GM23338 (cell line): ENCODE measurements around the gene ZMYND8. TPM values are rescaled to one million over a fixed set of nuclear protein-coding genes. Genes with fewer than 3 reads are reported as not detected.
A peak's percentile ranks its signal among the peaks of the same experiment; 100 is the strongest.

ENCODE experiments used
- ATAC-seq: fragments of 200-7000 bp; cut with Tn5 transposase; 3 replicates; pipeline ENCODE4 v1.9.1; 2020
- DNase-seq: peaks from one replicate; pipeline ENCODE4 v3.0.0-alpha.2; 2015; ENCODE audit warnings: low spot score
- H2AFZ ChIP-seq: fragments of 200-600 bp; sonication (generic); 2 replicates; pipeline ENCODE4 v1.8.0; 2016; ENCODE audit warnings: antibody characterized with exemption, mild to moderate bottlenecking, moderate library complexity
- H3F3A ChIP-seq: fragments of 200-600 bp; sonication (generic); replicated peaks from 2 replicates; pipeline ENCODE4 v1.8.0; 2017; ENCODE audit warnings: antibody characterized with exemption, mixed run types, low read depth
- H3K27ac ChIP-seq: fragments of 200-600 bp; sonication (generic); 2 replicates; pipeline ENCODE4 v1.6.1; 2016; ENCODE audit warnings: low read depth
- H3K27me3 ChIP-seq: fragments of 200-600 bp; sonication (generic); 2 replicates; pipeline ENCODE4 v1.8.0; 2016; ENCODE audit warnings: mild to moderate bottlenecking, mixed run types, moderate library complexity; ENCODE audit not compliant: insufficient read depth
- H3K36me3 ChIP-seq: fragments of 200-600 bp; sonication (generic); 2 replicates; pipeline ENCODE4 v1.8.0; 2016; ENCODE audit warnings: mild to moderate bottlenecking; ENCODE audit not compliant: insufficient read depth
- H3K4me1 ChIP-seq: fragments of 200-600 bp; sonication (generic); 2 replicates; pipeline ENCODE4 v1.8.0; 2016; ENCODE audit warnings: mild to moderate bottlenecking, moderate library complexity; ENCODE audit not compliant: insufficient read depth
- H3K4me2 ChIP-seq: fragments of 200-600 bp; sonication (generic); 2 replicates; pipeline ENCODE4 v1.7.1; 2017; ENCODE audit warnings: mixed run types
- H3K4me3 ChIP-seq: fragments of 200-600 bp; sonication (generic); 2 replicates; pipeline ENCODE4 v1.6.1; 2016; ENCODE audit warnings: mixed run types
- H3K79me2 ChIP-seq: fragments of 200-600 bp; sonication (generic); replicated peaks from 2 replicates; pipeline ENCODE4 v1.8.0; 2017; ENCODE audit warnings: mild to moderate bottlenecking; ENCODE audit not compliant: insufficient read depth
- H3K9me2 ChIP-seq: fragments of 200-600 bp; sonication (generic); 2 replicates; pipeline ENCODE4 v1.8.0; 2017; ENCODE audit not compliant: insufficient read depth
- H4K20me1 ChIP-seq: fragments of 200-600 bp; sonication (generic); replicated peaks from 2 replicates; pipeline ENCODE4 v1.8.0; 2017; ENCODE audit warnings: mild to moderate bottlenecking; ENCODE audit not compliant: insufficient read depth
- H3K27ac Mint-ChIP-seq: 2 replicates; pipeline ENCODE4 v1.8.0; 2020; ENCODE audit warnings: inconsistent platforms, mild to moderate bottlenecking, moderate library complexity, mixed read lengths
- H3K27me3 Mint-ChIP-seq: 3 replicates; pipeline ENCODE4 v1.8.0; 2022; ENCODE audit warnings: low read depth, mild to moderate bottlenecking, moderate library complexity, mixed read lengths, inconsistent platforms; ENCODE audit not compliant: insufficient read depth, poor library complexity
- H3K36me3 Mint-ChIP-seq: 3 replicates; pipeline ENCODE4 v1.8.0; 2021; ENCODE audit warnings: low read depth, mild to moderate bottlenecking, inconsistent platforms, moderate library complexity, mixed read lengths
- H3K4me1 Mint-ChIP-seq: 3 replicates; pipeline ENCODE4 v1.8.0; 2020; ENCODE audit warnings: mild to moderate bottlenecking, inconsistent platforms, mixed read lengths
- H3K4me3 Mint-ChIP-seq: 3 replicates; pipeline ENCODE4 v1.8.0; 2021; ENCODE audit warnings: moderate library complexity, mild to moderate bottlenecking, inconsistent platforms, mixed read lengths
- H3K9me3 Mint-ChIP-seq: 3 replicates; pipeline ENCODE4 v1.8.0; 2020; ENCODE audit warnings: moderate library complexity, mild to moderate bottlenecking, inconsistent platforms, mixed read lengths
- CREB1 ChIP-seq: fragments of 250-450 bp; sonication (Bioruptor Pico); IDR thresholded peaks from 2 replicates; pipeline ENCODE4 v1.5.0; 2020; ENCODE audit warnings: low read depth, mild to moderate bottlenecking, moderate library complexity
- ETS1 ChIP-seq: IDR thresholded peaks from 2 replicates; pipeline ENCODE4 v1.6.1; 2016; ENCODE audit warnings: antibody characterized with exemption
- EZH2phosphoT487 ChIP-seq: fragments of 200-600 bp; sonication (generic); IDR thresholded peaks from one replicate; pipeline ENCODE4 v1.8.1; 2018; ENCODE audit warnings: antibody characterized with exemption; ENCODE audit not compliant: unreplicated experiment
- NANOG ChIP-seq: IDR thresholded peaks from 2 replicates; pipeline ENCODE4 v1.6.1; 2016; ENCODE audit warnings: antibody characterized with exemption, borderline replicate concordance
- POLR2AphosphoS5 ChIP-seq: IDR thresholded peaks from 2 replicates; pipeline ENCODE4 v1.6.1; 2016; ENCODE audit warnings: antibody characterized with exemption, low read depth
- REST ChIP-seq: IDR thresholded peaks from one replicate; pipeline ENCODE4 v1.6.1; 2018; ENCODE audit warnings: antibody characterized with exemption; ENCODE audit not compliant: unreplicated experiment
- STAT1 ChIP-seq: IDR thresholded peaks from one replicate; pipeline ENCODE4 v1.6.1; 2016; ENCODE audit warnings: antibody characterized with exemption; ENCODE audit not compliant: unreplicated experiment
- ZNF462 ChIP-seq: fragments of 250-450 bp; sonication (Bioruptor Pico); IDR thresholded peaks from 2 replicates; pipeline ENCODE4 v1.5.0; 2020; ENCODE audit warnings: mild to moderate bottlenecking, moderate library complexity
- polyA plus RNA-seq: library from polyadenylated mRNA; unstranded; fragments of >200 nt; fragmentation: Nextera tagmentation; extraction: Ambion mirVana; gene quantifications from 2 replicates; pipeline ENCODE4 v1.2.1, GENCODE V29; 2016
- total RNA-seq: library from RNA; depleted of rRNA; stranded (reverse); fragments of >200 nt; shearing (Covaris generic); gene quantifications from 2 replicates; pipeline ENCODE4 v1.2.3, GENCODE V29; 2014
- TF ChIP-seq, protein P1 (sequence below), 2 experiments: fragments of 200-600 bp in 1 of 2; sonication (generic) in 1 of 2; conservative IDR thresholded peaks; 2 replicates each; pipeline versions ENCODE4 v1.5.1 to v1.6.1; 2016 to 2017; ENCODE audit warnings: antibody characterized with exemption in 2 of 2, low read depth in 2 of 2, mild to moderate bottlenecking in 2 of 2, moderate library complexity in 1 of 2

The ZMYND8 gene
- total and polyA plus RNA-seq, 2 experiments from 2014 or later, result 70.9 to 128 TPM

DNA sequence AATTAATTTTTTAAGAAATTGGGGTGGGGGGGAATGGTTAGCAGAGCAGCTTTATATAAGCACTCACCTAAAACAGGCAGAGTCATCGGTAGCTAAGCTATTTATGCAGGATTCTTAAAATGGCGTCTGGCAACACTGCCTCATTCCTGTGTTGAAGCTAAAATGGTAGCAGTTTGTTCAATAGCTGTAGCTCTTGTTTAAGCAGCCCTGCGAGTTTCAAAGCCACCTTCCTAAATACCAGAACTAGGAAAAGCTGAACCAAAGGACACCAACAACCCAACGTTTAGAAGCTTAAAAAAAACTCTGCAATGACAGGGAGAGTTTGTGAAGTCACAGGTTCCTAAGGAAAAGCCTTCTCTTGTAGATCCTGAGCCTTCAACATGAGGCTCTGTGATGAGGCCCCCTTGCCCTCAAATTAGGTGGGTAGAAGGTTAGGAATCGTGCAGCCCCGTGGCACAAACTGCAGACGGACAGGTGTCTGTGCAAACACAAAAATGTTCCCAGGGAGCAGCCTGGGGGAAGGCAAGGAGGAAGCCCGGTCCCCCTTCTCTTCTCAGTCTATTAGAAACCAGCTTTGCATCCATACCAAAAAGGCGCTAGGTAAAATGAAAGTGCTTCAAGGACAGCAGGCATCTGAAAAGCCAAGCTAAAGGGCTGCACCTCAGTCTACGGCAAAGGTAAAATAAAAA, 4.7 kb downstream of the ZMYND8 start:
- Histone ChIP-seq H3K27ac (peak overlapping the region; percentile 98), H3K4me1 (peaks cover 93% of the 10 kb centered on the region), H3K79me2 (peaks cover 100% of the 10 kb centered on the region), H3K9me2 (no peaks in the 10 kb centered on the region), H3K36me3 (no peaks in the 10 kb centered on the region), H4K20me1 (no peaks in the 10 kb centered on the region), H2AFZ (no peak overlapping the region), H3K4me2 (peak overlapping the region; percentile 57), H3K27me3 (no peaks in the 10 kb centered on the region), H3F3A (no peaks in the 10 kb centered on the region), H3K4me3 (peak overlapping the region; percentile 22)
- Mint-ChIP-seq H3K27ac (no peak overlapping the region), H3K4me1 (peaks cover 6% of the 10 kb centered on the region; the same call in 2 of the 3 replicates), H3K4me3 (0 out of 3 replicates have a peak overlapping the region, but pooled peaks have one; percentile 41), H3K27me3 (peaks cover 19% of the 10 kb centered on the region), H3K9me3 (no peaks in the 10 kb centered on the region; the same call in 2 of the 3 replicates), H3K36me3 (peaks cover 50% of the 10 kb centered on the region)
- TF ChIP-seq STAT1 (no peak), EZH2phosphoT487 (no peak), REST (no peak), POLR2AphosphoS5 (0 out of 2 replicates have a peak, but pooled peaks have one; percentile 31), ETS1 (no peak), CREB1 (CRISPR knock-in tag) (no peak), ZNF462 (no peak), NANOG (no peak)
- TF ChIP-seq, protein P1, sequence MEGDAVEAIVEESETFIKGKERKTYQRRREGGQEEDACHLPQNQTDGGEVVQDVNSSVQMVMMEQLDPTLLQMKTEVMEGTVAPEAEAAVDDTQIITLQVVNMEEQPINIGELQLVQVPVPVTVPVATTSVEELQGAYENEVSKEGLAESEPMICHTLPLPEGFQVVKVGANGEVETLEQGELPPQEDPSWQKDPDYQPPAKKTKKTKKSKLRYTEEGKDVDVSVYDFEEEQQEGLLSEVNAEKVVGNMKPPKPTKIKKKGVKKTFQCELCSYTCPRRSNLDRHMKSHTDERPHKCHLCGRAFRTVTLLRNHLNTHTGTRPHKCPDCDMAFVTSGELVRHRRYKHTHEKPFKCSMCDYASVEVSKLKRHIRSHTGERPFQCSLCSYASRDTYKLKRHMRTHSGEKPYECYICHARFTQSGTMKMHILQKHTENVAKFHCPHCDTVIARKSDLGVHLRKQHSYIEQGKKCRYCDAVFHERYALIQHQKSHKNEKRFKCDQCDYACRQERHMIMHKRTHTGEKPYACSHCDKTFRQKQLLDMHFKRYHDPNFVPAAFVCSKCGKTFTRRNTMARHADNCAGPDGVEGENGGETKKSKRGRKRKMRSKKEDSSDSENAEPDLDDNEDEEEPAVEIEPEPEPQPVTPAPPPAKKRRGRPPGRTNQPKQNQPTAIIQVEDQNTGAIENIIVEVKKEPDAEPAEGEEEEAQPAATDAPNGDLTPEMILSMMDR (conservative IDR thresholded peaks at IDR 0.05; ENCODE audit: low read depth in 2 of 2), result no peak
- ATAC-seq, result peak; percentile 14
- DNase-seq, result peak; percentile 81
